GM12874 (cell line): ENCODE measurements around the gene TMEM114.

ENCODE experiments used
- CTCF ChIP-seq: IDR thresholded peaks from 2 replicates; pipeline ENCODE4 v1.5.1; 2011; ENCODE audit warnings: low read depth, mild to moderate bottlenecking, control low read depth, low read length, moderate library complexity; ENCODE audit not compliant: insufficient read depth

TMEM114 gene

GRCh38 chr16:8581831-8582580, 8.3 kb downstream of the TMEM114 start:
- no peak for TF ChIP-seq CTCF

DNA sequence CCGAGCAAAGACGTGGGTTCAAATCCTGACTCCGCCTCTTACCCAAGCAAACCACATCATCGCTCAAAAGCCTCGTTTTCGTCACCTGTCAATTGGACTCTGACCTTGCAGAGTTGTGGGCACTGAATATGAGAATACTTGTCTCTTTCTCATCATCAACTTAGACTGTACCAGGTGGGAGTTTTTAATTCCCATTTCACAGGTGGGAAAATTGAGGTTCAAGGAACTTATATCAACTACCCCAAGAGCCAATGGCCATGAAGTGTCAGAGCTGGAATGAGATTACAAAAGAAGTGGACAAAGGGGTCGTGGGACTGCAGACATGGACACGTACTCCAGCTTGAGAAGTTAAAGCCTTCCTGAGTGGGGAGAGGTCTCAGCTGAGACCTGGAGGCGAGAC, 10.8 kb downstream of the TMEM114 start:
- no peak for TF ChIP-seq CTCF

GRCh38 chr16:8577678-8578304, 12.5 kb downstream of the TMEM114 start:
- TF ChIP-seq CTCF: no peak

GRCh38 chr16:8576141-8577004, 13.9 kb downstream of the TMEM114 start:
- no peak for TF ChIP-seq CTCF

DNA sequence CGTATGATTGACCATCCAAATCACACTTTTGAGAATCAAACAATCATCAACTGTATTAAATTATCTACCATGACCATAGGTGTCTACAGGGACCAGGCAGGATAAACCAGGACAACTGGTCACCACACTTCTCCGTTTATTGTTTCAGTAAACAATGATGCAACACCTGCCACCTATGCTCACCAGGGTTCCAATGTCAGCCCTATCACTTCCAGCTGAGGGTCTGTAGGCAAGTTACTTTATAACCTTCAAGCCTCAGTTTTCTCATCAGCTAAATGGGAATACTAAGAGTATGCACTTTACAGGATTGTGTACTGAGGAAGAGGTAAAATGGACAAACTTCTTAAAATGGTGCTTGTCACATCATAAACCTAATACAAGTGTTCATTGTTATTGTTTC, 14.9 kb downstream of the TMEM114 start:
- no peak for TF ChIP-seq CTCF

DNA sequence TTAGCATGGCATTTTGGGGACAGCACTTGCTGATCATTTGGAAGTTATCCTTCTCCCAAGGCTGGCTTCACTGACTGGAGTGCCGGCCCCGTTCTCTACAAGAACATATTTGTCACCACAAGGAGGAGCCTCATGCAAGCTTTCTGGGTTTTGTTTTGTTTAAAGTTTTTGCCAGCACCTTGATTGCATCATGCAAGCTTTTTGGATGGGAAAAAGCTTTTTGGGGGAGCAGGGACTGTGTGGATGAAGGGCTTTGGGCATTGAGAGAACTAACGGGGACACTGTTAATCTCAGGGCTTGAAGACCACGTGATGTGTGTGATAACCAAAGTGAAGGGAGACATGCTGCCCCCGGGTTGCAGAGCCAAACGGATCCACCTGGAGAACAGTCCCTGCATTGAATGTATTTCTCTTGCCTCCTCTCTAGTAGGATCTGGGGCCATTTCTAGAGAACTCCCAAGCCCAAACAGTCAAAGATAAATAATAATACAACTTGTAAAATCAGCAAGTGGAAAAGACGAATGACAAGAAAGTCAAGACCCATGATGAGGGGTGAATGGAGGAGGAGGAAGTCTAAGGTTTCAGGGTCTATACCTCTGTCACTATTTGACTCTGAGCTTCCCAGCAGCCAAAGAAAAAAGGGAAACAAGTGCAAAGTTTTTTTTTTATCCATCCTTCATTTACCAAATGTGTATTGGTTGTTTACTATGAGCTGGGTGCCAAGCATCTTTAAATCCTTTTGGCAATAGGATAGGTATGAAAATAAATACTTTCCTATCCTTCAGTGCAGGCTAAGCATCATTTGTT, 17.2 kb downstream of the TMEM114 start:
- 0 out of 2 replicates have a peak, but pooled peaks have one; percentile 25 for TF ChIP-seq CTCF
